ENCODE measurements around the gene FAM181A.

GRCh38 chr14:93924592-93925355, 2.4 kb upstream of the FAM181A start:
- TF ChIP-seq CTCF (IDR thresholded peaks at IDR 0.05), result no peak
- TF ChIP-seq POLR2AphosphoS5 (IDR thresholded peaks at IDR 0.05; ENCODE audit: low read depth, low read length), result no peak

Data from Panc1 (cell line).